IMR-90 (cell line): ENCODE results near the gene NKAP. TPM values are rescaled to one million over a fixed set of nuclear protein-coding genes. Genes with fewer than 3 reads are reported as not detected.

Experiments
- ATAC-seq: fragments of 200-7000 bp; cut with Tn5 transposase; 2 replicates; pipeline ENCODE4 v1.9.1; 2020; ENCODE audit warnings: low read depth, mild to moderate bottlenecking, moderate library complexity
- BruUV-seq: library from RNA; stranded (reverse); fragments of 400-500 nt; replicated peaks from 2 replicates; lab custom pipeline; 2021; lab: Mats Ljungman, UMichigan
- CTCF ChIA-PET: fragments of 300-600 bp; formaldehyde crosslinking; extraction: SDS; loops from one replicate; lab custom pipeline; 2021; ENCODE audit warnings: antibody characterized with exemption; lab: Yijun Ruan, JAX
- POLR2A ChIA-PET: fragments of 300-600 bp; sonication (Branson Sonifier 250); formaldehyde crosslinking; loops from one replicate; lab custom pipeline; 2022; ENCODE audit warnings: antibody characterized with exemption; ENCODE audit not compliant: unreplicated experiment; lab: Charles Lee
- DNase-seq: peaks from one replicate; pipeline ENCODE4 v3.0.0; 2013
- H2AFZ ChIP-seq: replicated peaks from 2 replicates; pipeline ENCODE3; 2013; ENCODE audit warnings: low read length, mild to moderate bottlenecking; ENCODE audit not compliant: poor library complexity
- H2AK5ac ChIP-seq: 2 replicates; pipeline ENCODE4 v1.6.1; 2013; ENCODE audit warnings: low read depth, low read length, inconsistent platforms
- H2AK9ac ChIP-seq: replicated peaks from 2 replicates; pipeline ENCODE3; 2013; ENCODE audit warnings: mild to moderate bottlenecking, low read depth, low read length, moderate library complexity; ENCODE audit not compliant: poor library complexity
- H2BK120ac ChIP-seq: 2 replicates; pipeline ENCODE4 v1.6.1; 2013; ENCODE audit warnings: low read depth, low read length, inconsistent platforms
- H2BK15ac ChIP-seq: 3 replicates; pipeline ENCODE4 v1.6.1; 2013; ENCODE audit warnings: low read depth, low read length, inconsistent platforms
- H2BK20ac ChIP-seq: 2 replicates; pipeline ENCODE4 v1.6.1; 2013; ENCODE audit warnings: low read depth, mild to moderate bottlenecking, inconsistent platforms, low read length, moderate library complexity
- H2BK5ac ChIP-seq: 2 replicates; pipeline ENCODE4 v1.6.1; 2013; ENCODE audit warnings: mild to moderate bottlenecking, low read depth, low read length, inconsistent platforms; ENCODE audit not compliant: poor library complexity, severe bottlenecking
- H3K14ac ChIP-seq: replicated peaks from 2 replicates; pipeline ENCODE4 v1.6.1; 2013; ENCODE audit warnings: low read depth, low read length, inconsistent platforms
- H3K18ac ChIP-seq: 2 replicates; pipeline ENCODE4 v1.6.1; 2013; ENCODE audit warnings: low read depth, low read length, control low read depth
- H3K23ac ChIP-seq: 2 replicates; pipeline ENCODE4 v1.6.1; 2013; ENCODE audit warnings: low read depth, low read length, inconsistent platforms
- H3K27ac ChIP-seq: 2 replicates; pipeline ENCODE4 v1.5.1; 2013; ENCODE audit warnings: mild to moderate bottlenecking, control low read depth, low read length; ENCODE audit not compliant: insufficient read depth
- H3K27me3 ChIP-seq: 2 replicates; pipeline ENCODE4 v1.6.1; 2013; ENCODE audit warnings: low read length; ENCODE audit not compliant: control insufficient read depth, insufficient read depth
- H3K36me3 ChIP-seq: 2 replicates; pipeline ENCODE4 v1.6.1; 2013; ENCODE audit warnings: low read length, mixed read lengths; ENCODE audit not compliant: control insufficient read depth, insufficient read depth
- H3K4ac ChIP-seq: 2 replicates; pipeline ENCODE4 v1.6.1; 2013; ENCODE audit warnings: low read depth, low read length, inconsistent platforms
- H3K4me1 ChIP-seq: 2 replicates; pipeline ENCODE4 v1.6.1; 2013; ENCODE audit warnings: low read length, mixed read lengths; ENCODE audit not compliant: control insufficient read depth, insufficient read depth
- H3K4me2 ChIP-seq: 2 replicates; pipeline ENCODE4 v1.6.1; 2013; ENCODE audit warnings: low read depth, mild to moderate bottlenecking, control low read depth, low read length, moderate library complexity
- H3K4me3 ChIP-seq: 2 replicates; pipeline ENCODE4 v1.5.1; 2013; ENCODE audit warnings: low read depth, mild to moderate bottlenecking, control low read depth, low read length, moderate library complexity; ENCODE audit not compliant: insufficient read depth
- H3K56ac ChIP-seq: 2 replicates; pipeline ENCODE4 v1.6.1; 2013; ENCODE audit warnings: low read length, inconsistent platforms; ENCODE audit not compliant: insufficient read depth; ENCODE audit errors: extremely low read depth
- H3K79me1 ChIP-seq, 2 experiments: 2 replicates each; pipeline ENCODE4 v1.6.1; 2013; ENCODE audit warnings: low read length in 2 of 2, inconsistent platforms in 1 of 2, low read depth in 1 of 2
- H3K9ac ChIP-seq: 2 replicates; pipeline ENCODE4 v1.6.1; 2013; ENCODE audit warnings: low read depth, low read length, control low read depth
- H3K9me1 ChIP-seq: 2 replicates; pipeline ENCODE4 v1.6.1; 2013; ENCODE audit warnings: low read length, inconsistent platforms; ENCODE audit not compliant: insufficient read depth
- H3K9me3 ChIP-seq: 2 replicates; pipeline ENCODE4 v1.6.1; 2013; ENCODE audit warnings: low read length; ENCODE audit not compliant: control insufficient read depth, insufficient read depth
- H4K20me1 ChIP-seq: 2 replicates; pipeline ENCODE4 v1.6.1; 2013; ENCODE audit warnings: low read length, inconsistent platforms; ENCODE audit not compliant: insufficient read depth
- H4K5ac ChIP-seq: 2 replicates; pipeline ENCODE4 v1.6.1; 2013; ENCODE audit warnings: mild to moderate bottlenecking, low read depth, low read length, control low read depth
- H4K8ac ChIP-seq, 2 experiments: 2 replicates each; pipeline ENCODE4 v1.6.1; 2013; ENCODE audit warnings: low read depth in 2 of 2, low read length in 2 of 2, control low read depth in 1 of 2, inconsistent platforms in 1 of 2
- H4K91ac ChIP-seq: 2 replicates; pipeline ENCODE4 v1.6.1; 2013; ENCODE audit warnings: low read depth, low read length, inconsistent platforms; ENCODE audit not compliant: insufficient read depth
- BHLHE40 ChIP-seq: fragments of 150-350 bp; IDR thresholded peaks from 2 replicates; pipeline ENCODE4 v1.6.1; 2016; ENCODE audit warnings: mild to moderate bottlenecking, low read depth, low read length
- CEBPB ChIP-seq: IDR thresholded peaks from 2 replicates; pipeline ENCODE4 v1.6.1; 2012; ENCODE audit warnings: low read depth, low read length, improper control_type of control experiment
- CHD1 ChIP-seq: IDR thresholded peaks from 2 replicates; pipeline ENCODE4 v1.6.1; 2012; ENCODE audit warnings: low read depth, low read length, improper control_type of control experiment
- FOS ChIP-seq: fragments of 150-350 bp; IDR thresholded peaks from 2 replicates; pipeline ENCODE4 v1.6.1; 2016; ENCODE audit warnings: low read depth, low read length
- MAFK ChIP-seq: IDR thresholded peaks from 2 replicates; pipeline ENCODE4 v1.6.1; 2012; ENCODE audit warnings: low read depth, low read length, improper control_type of control experiment
- MAZ ChIP-seq: IDR thresholded peaks from 2 replicates; pipeline ENCODE4 v1.6.1; 2012; ENCODE audit warnings: low read depth, mild to moderate bottlenecking, low read length, improper control_type of control experiment, moderate library complexity, borderline replicate concordance
- MXI1 ChIP-seq: IDR thresholded peaks from 2 replicates; pipeline ENCODE4 v1.6.1; 2012; ENCODE audit warnings: low read depth, mild to moderate bottlenecking, low read length, moderate library complexity, borderline replicate concordance
- NFE2L2 ChIP-seq: fragments of 150-350 bp; IDR thresholded peaks from 2 replicates; pipeline ENCODE4 v1.6.1; 2016; ENCODE audit warnings: low read depth, mild to moderate bottlenecking, low read length
- POLR2A ChIP-seq: IDR thresholded peaks from 2 replicates; pipeline ENCODE4 v1.6.1; 2012; ENCODE audit warnings: mild to moderate bottlenecking, low read depth, low read length
- RAD21 ChIP-seq: IDR thresholded peaks from 2 replicates; pipeline ENCODE4 v1.6.1; 2012; ENCODE audit warnings: low read length, improper control_type of control experiment
- RCOR1 ChIP-seq: IDR thresholded peaks from 2 replicates; pipeline ENCODE4 v1.6.1; 2012; ENCODE audit warnings: mild to moderate bottlenecking, low read length, improper control_type of control experiment; ENCODE audit not compliant: insufficient replicate concordance
- RFX5 ChIP-seq: IDR thresholded peaks from 2 replicates; pipeline ENCODE4 v1.8.0; 2012; ENCODE audit warnings: low read depth, mild to moderate bottlenecking, low read length, moderate library complexity
- SMC3 ChIP-seq: fragments of 150-350 bp; IDR thresholded peaks from 2 replicates; pipeline ENCODE4 v1.6.1; 2016; ENCODE audit warnings: low read depth, mild to moderate bottlenecking, antibody characterized with exemption, low read length, moderate library complexity
- WGBS, 2 experiments: methylation state at CpG; one replicate each; pipeline versions ENCODE4 v1.1.5 to v1.1.7; 2013; ENCODE audit warnings: missing lambda C conversion rate in 2 of 2; ENCODE audit not compliant: insufficient read length in 1 of 2; ENCODE audit errors: extremely low coverage in 2 of 2; 5-methylcytosine and 5-hydroxymethylcytosine counted together
- dilution Hi-C: fragments of 300-500 bp; cut with HindIII; formaldehyde crosslinking; loops from one replicate; pipeline ENCODE4 v1.14.3; 2018; ENCODE audit warnings: low sequenced_read_pairs; ENCODE audit not compliant: unreplicated experiment
- in situ Hi-C: fragments of 300-500 bp; cut with MboI; formaldehyde crosslinking; loops from 3 replicates; pipeline ENCODE4 v1.14.3; 2019; ENCODE audit warnings: low sequenced_read_pairs, inconsistent platforms, mixed read lengths
- intact Hi-C: fragments of 100-400 bp; cut with micrococcal nuclease; formaldehyde crosslinking; loops from 2 replicates; pipeline ENCODE4 v1.10.0; 2022
- polyA plus RNA-seq, 3 experiments: library from polyadenylated mRNA; depleted of rRNA; stranded (reverse); fragments of >200 nt; gene quantifications; 2 replicates each; pipeline ENCODE4 v1.2.3, GENCODE V29; 2012; ENCODE audit warnings: low replicate concordance in 1 of 3
- total RNA-seq: library from RNA; depleted of rRNA; stranded (reverse); fragments of >200 nt; gene quantifications from 2 replicates; pipeline ENCODE4 v1.2.3, GENCODE V29; 2012
- TF ChIP-seq, protein P1 (sequence below): fragments of 150-350 bp; IDR thresholded peaks from 2 replicates; pipeline ENCODE4 v1.6.1; 2017; ENCODE audit warnings: mild to moderate bottlenecking, antibody characterized with exemption, low read length, low read depth
- TF ChIP-seq, protein P2 (sequence below): fragments of 150-350 bp; IDR thresholded peaks from 2 replicates; pipeline ENCODE4 v1.6.1; 2016; ENCODE audit warnings: low read depth, mild to moderate bottlenecking, low read length, moderate library complexity, borderline replicate concordance
- TF ChIP-seq, protein P3 (sequence below): conservative IDR thresholded peaks from 2 replicates; pipeline ENCODE4 v1.5.1; 2012; ENCODE audit warnings: mild to moderate bottlenecking, low read depth, low read length, improper control_type of control experiment

NKAP gene
- total and polyA plus RNA-seq, 2 of the 4 experiments (the other 2 are of a cell fraction), result 1.3 to 2.7 TPM

DNA sequence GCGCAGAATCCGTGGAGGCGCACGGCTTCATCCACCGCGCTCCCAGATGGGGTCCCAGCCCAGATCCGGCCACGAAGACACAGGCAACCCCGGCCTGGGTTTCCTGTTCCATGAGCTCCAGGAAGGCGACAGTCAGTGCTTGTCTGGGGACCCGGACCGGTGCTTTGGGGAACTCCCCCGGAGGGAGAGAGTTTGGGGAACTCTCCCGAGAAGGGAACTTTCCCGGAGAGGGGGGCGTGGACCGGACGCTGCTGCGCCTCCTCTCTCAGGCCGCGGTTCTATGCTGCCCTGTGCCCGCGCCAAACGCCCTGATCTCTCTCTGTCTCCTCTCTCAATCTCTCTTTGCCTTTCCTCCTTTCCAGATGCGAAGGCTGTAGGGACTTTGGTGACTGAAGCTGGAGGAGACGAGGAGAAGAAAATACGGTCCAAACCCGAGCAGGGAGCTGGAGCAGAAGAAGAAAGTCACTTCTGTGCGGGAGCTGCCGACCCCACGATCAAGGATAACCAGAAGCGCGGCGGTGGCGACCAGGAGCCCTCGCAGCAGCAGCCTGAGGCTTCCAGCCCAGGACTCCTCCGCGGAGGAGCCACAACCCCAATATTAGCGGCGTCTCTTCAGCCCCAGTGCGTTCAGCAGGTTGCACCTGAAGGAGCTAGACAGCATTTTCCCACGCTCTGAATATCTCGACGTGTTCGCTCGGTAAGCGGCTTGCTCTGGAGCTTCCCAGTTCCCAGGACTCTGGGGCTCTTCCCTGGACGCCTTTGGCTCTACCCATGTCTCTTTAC lies 47.6 kb upstream of the NKAP start:
- WGBS, 2 experiments, result 22% methylated on average over 18 of the region's 48 CpGs; no CpG with 5 or more reads in 1 of the 2 experiments
- BruUV-seq, result no TSS peak
- dilution Hi-C loops (no loop called here), in situ Hi-C loops (no loop called here), intact Hi-C loops (no loop called here)
- Histone ChIP-seq H3K18ac (no peak overlapping the region), H3K9ac (no peak overlapping the region), H3K27me3 (peaks cover 29% of the 10 kb centered on the region), H4K8ac (no peak overlapping the region), H2BK20ac (no peak overlapping the region), H3K9me3 (no peaks in the 10 kb centered on the region), H2AK9ac (no peak overlapping the region), H2BK120ac (no peak overlapping the region), H3K23ac (no peak overlapping the region), H3K4me2 (no peak overlapping the region; the same call in 1 of the 2 replicates), H2BK5ac (no peak overlapping the region), H2AFZ (no peak overlapping the region), H3K4me1 (no peaks in the 10 kb centered on the region), H3K4ac (no peak overlapping the region), H3K27ac (no peak overlapping the region), H2AK5ac (no peak overlapping the region), H4K5ac (no peak overlapping the region), H3K4me3 (no peak overlapping the region), H3K56ac (no peak overlapping the region), H4K20me1 (no peaks in the 10 kb centered on the region), H3K36me3 (no peaks in the 10 kb centered on the region), H3K14ac (no peak overlapping the region), H3K79me1 (no peaks in the 10 kb centered on the region), H4K91ac (no peak overlapping the region), H2BK15ac (no peak overlapping the region), H3K9me1 (no peaks in the 10 kb centered on the region)
- TF ChIP-seq MAFK (no peak), MXI1 (no peak), CEBPB (no peak), FOS (no peak), BHLHE40 (no peak), MAZ (no peak), CHD1 (no peak), SMC3 (no peak), POLR2A (no peak), NFE2L2 (no peak), RFX5 (no peak), RCOR1 (no peak), RAD21 (no peak)
- TF ChIP-seq, protein P1, sequence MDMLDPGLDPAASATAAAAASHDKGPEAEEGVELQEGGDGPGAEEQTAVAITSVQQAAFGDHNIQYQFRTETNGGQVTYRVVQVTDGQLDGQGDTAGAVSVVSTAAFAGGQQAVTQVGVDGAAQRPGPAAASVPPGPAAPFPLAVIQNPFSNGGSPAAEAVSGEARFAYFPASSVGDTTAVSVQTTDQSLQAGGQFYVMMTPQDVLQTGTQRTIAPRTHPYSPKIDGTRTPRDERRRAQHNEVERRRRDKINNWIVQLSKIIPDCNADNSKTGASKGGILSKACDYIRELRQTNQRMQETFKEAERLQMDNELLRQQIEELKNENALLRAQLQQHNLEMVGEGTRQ, result no peak
- TF ChIP-seq, protein P2, sequence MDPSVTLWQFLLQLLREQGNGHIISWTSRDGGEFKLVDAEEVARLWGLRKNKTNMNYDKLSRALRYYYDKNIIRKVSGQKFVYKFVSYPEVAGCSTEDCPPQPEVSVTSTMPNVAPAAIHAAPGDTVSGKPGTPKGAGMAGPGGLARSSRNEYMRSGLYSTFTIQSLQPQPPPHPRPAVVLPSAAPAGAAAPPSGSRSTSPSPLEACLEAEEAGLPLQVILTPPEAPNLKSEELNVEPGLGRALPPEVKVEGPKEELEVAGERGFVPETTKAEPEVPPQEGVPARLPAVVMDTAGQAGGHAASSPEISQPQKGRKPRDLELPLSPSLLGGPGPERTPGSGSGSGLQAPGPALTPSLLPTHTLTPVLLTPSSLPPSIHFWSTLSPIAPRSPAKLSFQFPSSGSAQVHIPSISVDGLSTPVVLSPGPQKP, result no peak
- TF ChIP-seq, protein P3, sequence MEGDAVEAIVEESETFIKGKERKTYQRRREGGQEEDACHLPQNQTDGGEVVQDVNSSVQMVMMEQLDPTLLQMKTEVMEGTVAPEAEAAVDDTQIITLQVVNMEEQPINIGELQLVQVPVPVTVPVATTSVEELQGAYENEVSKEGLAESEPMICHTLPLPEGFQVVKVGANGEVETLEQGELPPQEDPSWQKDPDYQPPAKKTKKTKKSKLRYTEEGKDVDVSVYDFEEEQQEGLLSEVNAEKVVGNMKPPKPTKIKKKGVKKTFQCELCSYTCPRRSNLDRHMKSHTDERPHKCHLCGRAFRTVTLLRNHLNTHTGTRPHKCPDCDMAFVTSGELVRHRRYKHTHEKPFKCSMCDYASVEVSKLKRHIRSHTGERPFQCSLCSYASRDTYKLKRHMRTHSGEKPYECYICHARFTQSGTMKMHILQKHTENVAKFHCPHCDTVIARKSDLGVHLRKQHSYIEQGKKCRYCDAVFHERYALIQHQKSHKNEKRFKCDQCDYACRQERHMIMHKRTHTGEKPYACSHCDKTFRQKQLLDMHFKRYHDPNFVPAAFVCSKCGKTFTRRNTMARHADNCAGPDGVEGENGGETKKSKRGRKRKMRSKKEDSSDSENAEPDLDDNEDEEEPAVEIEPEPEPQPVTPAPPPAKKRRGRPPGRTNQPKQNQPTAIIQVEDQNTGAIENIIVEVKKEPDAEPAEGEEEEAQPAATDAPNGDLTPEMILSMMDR, result no peak
- ATAC-seq, result no peak
- ChIA-PET CTCF (no interaction called here), POLR2A (no interaction called here)
- no peak for DNase-seq
